HEK293T (cell line): ENCODE results near the gene AP3B1.

Experiments used
- ARNT ChIP-seq: fragments of 450-650 bp; IDR thresholded peaks from 2 replicates; pipeline ENCODE4 v1.6.1; 2017; ENCODE audit warnings: mild to moderate bottlenecking
- BHLHE40 ChIP-seq: fragments of 450-650 bp; IDR thresholded peaks from 2 replicates; pipeline ENCODE4 v1.6.1; 2016; ENCODE audit warnings: mild to moderate bottlenecking, moderate library complexity, borderline replicate concordance
- CTBP1 ChIP-seq: fragments of 450-650 bp; IDR thresholded peaks from 2 replicates; pipeline ENCODE4 v1.6.1; 2016; ENCODE audit warnings: borderline replicate concordance
- ELF4 ChIP-seq: fragments of 450-650 bp; IDR thresholded peaks from 2 replicates; pipeline ENCODE4 v1.6.1; 2017; ENCODE audit warnings: antibody characterized with exemption
- FOXA1 ChIP-seq: fragments of 450-650 bp; IDR thresholded peaks from 2 replicates; pipeline ENCODE4 v1.6.1; 2016; ENCODE audit warnings: mild to moderate bottlenecking
- FOXK2 ChIP-seq: fragments of 450-650 bp; IDR thresholded peaks from 2 replicates; pipeline ENCODE4 v1.6.1; 2016; ENCODE audit warnings: mild to moderate bottlenecking
- FOXM1 ChIP-seq: fragments of 450-650 bp; IDR thresholded peaks from 2 replicates; pipeline ENCODE4 v1.6.1; 2017; ENCODE audit warnings: mild to moderate bottlenecking, borderline replicate concordance
- L3MBTL2 ChIP-seq: fragments of 450-650 bp; conservative IDR thresholded peaks from 2 replicates; pipeline ENCODE4 v1.6.1; 2016; ENCODE audit warnings: mild to moderate bottlenecking
- SP1 ChIP-seq: fragments of 450-650 bp; IDR thresholded peaks from 2 replicates; pipeline ENCODE4 v1.6.1; 2017
- ZNF384 ChIP-seq: fragments of 450-650 bp; IDR thresholded peaks from 2 replicates; pipeline ENCODE4 v1.6.1; 2016
- TF ChIP-seq, protein P1 (sequence below): fragments of 450-650 bp; IDR thresholded peaks from 2 replicates; pipeline ENCODE4 v1.6.1; 2016

DNA sequence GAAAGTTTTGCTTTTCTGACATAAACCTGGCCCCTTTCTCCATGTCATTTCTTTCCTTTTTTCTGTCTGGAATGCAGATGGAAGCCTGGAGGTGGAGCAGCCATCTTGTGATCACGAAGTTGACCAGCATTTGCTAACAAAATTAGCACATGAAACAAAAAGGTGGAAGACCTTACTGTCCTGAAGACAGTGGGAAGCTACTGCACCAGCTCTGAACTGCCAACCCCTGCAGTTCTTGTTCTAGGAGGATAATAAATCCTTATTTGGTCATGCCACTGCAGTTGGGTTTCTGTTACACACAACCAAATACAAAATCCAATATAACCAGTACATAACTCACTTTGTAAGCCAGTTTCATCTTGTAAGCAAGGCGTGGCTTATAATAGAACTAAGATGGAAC lies 269.0 kb downstream of the AP3B1 start:
- TF ChIP-seq FOXM1 (no peak), BHLHE40 (no peak), CTBP1 (no peak), ELF4 (no peak), L3MBTL2 (no peak), SP1 (no peak), FOXA1 (no peak), FOXK2 (no peak), ARNT (no peak), ZNF384 (no peak)
- TF ChIP-seq, protein P1, sequence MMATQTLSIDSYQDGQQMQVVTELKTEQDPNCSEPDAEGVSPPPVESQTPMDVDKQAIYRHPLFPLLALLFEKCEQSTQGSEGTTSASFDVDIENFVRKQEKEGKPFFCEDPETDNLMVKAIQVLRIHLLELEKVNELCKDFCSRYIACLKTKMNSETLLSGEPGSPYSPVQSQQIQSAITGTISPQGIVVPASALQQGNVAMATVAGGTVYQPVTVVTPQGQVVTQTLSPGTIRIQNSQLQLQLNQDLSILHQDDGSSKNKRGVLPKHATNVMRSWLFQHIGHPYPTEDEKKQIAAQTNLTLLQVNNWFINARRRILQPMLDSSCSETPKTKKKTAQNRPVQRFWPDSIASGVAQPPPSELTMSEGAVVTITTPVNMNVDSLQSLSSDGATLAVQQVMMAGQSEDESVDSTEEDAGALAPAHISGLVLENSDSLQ, result no peak
